SK-N-SH treated with all-trans-retinoic acid at 6 μM for 48 hours (cell line): ENCODE results near the gene FAM229B.

Source experiments
- ARNTL ChIP-seq: fragments of 450-650 bp; formaldehyde crosslinking; IDR thresholded peaks from 2 replicates; pipeline ENCODE4 v1.5.0; 2020; ENCODE audit warnings: low read depth, mild to moderate bottlenecking, moderate library complexity, borderline replicate concordance
- BACH2 ChIP-seq: fragments of 250-450 bp; sonication (Bioruptor Pico); IDR thresholded peaks from 2 replicates; pipeline ENCODE4 v1.9.0; 2021; ENCODE audit warnings: mild to moderate bottlenecking, borderline replicate concordance
- ISL1 ChIP-seq: fragments of 250-450 bp; sonication (Bioruptor Pico); IDR thresholded peaks from 2 replicates; pipeline ENCODE4 v2.1.2; 2022; ENCODE audit warnings: mild to moderate bottlenecking, moderate library complexity
- OSR1 ChIP-seq: fragments of 250-450 bp; sonication (Bioruptor Pico); IDR thresholded peaks from 2 replicates; pipeline ENCODE4 v1.8.0; 2022; ENCODE audit warnings: moderate library complexity, mild to moderate bottlenecking, inconsistent platforms
- RARB ChIP-seq: fragments of 250-450 bp; sonication (Bioruptor Pico); IDR thresholded peaks from 2 replicates; pipeline ENCODE4 v1.8.0; 2021; ENCODE audit warnings: mild to moderate bottlenecking, moderate library complexity
- TCF4 ChIP-seq: fragments of 250-450 bp; sonication (Bioruptor Pico); IDR thresholded peaks from 2 replicates; pipeline ENCODE4 v1.8.0; 2021; ENCODE audit warnings: mild to moderate bottlenecking, moderate library complexity, borderline replicate concordance
- TOX ChIP-seq: fragments of 250-450 bp; sonication (Bioruptor Pico); IDR thresholded peaks from 2 replicates; pipeline ENCODE4 v1.8.0; 2021; ENCODE audit warnings: mild to moderate bottlenecking, moderate library complexity, borderline replicate concordance
- ZC3H10 ChIP-seq: fragments of 250-450 bp; sonication (Bioruptor Pico); IDR thresholded peaks from 2 replicates; pipeline ENCODE4 v1.5.1; 2021; ENCODE audit warnings: mild to moderate bottlenecking, moderate library complexity
- ZFP3 ChIP-seq: fragments of 250-450 bp; sonication (Bioruptor Pico); IDR thresholded peaks from 2 replicates; pipeline ENCODE4 v1.5.0; 2020; ENCODE audit warnings: mild to moderate bottlenecking, moderate library complexity
- ZFP30 ChIP-seq: fragments of 450-650 bp; formaldehyde crosslinking; IDR thresholded peaks from 2 replicates; pipeline ENCODE4 v1.5.0; 2022; ENCODE audit warnings: mild to moderate bottlenecking, moderate library complexity
- TF ChIP-seq, protein P1 (sequence below): fragments of 250-450 bp; sonication (Bioruptor Pico); IDR thresholded peaks from 2 replicates; pipeline ENCODE4 v1.8.0; 2020; ENCODE audit warnings: mild to moderate bottlenecking, moderate library complexity, borderline replicate concordance
- TF ChIP-seq, protein P2 (sequence below): fragments of 250-450 bp; sonication (Bioruptor Pico); IDR thresholded peaks from 2 replicates; pipeline ENCODE4 v1.8.0; 2021; ENCODE audit warnings: low read depth, mild to moderate bottlenecking, moderate library complexity, borderline replicate concordance
- TF ChIP-seq, protein P3 (sequence below): fragments of 250-450 bp; sonication (Bioruptor Pico); IDR thresholded peaks from 2 replicates; pipeline ENCODE4 v1.5.1; 2021; ENCODE audit warnings: mild to moderate bottlenecking, moderate library complexity

DNA sequence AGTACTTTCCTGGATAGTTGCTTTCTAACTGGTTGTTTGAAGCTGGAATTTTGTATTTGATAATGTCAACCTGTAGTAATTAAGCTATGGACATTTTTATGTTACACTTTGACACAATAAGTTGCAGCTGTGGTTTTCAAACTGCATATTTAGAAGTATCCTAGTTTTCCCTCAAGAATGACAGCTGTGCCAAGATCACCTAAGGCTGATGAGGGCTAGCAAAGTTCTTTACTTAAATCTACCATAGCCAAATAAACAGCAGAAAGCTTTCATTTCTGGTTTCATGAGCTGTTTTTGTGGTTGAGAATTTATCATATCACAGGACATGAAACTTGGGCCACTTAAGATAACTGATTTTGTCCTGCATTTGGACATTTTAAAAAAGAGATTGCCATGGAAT lies 30.6 kb downstream of the FAM229B start:
- no peak for TF ChIP-seq ZFP3 (CRISPR knock-in tag)
- no peak for TF ChIP-seq TOX (CRISPR knock-in tag)
- TF ChIP-seq ARNTL (CRISPR knock-in tag) = no peak
- TF ChIP-seq ZC3H10 (CRISPR knock-in tag) = no peak
- no peak for TF ChIP-seq OSR1
- TF ChIP-seq ISL1 (CRISPR knock-in tag) = no peak
- TF ChIP-seq TCF4 (CRISPR knock-in tag) = no peak
- TF ChIP-seq, protein P1, sequence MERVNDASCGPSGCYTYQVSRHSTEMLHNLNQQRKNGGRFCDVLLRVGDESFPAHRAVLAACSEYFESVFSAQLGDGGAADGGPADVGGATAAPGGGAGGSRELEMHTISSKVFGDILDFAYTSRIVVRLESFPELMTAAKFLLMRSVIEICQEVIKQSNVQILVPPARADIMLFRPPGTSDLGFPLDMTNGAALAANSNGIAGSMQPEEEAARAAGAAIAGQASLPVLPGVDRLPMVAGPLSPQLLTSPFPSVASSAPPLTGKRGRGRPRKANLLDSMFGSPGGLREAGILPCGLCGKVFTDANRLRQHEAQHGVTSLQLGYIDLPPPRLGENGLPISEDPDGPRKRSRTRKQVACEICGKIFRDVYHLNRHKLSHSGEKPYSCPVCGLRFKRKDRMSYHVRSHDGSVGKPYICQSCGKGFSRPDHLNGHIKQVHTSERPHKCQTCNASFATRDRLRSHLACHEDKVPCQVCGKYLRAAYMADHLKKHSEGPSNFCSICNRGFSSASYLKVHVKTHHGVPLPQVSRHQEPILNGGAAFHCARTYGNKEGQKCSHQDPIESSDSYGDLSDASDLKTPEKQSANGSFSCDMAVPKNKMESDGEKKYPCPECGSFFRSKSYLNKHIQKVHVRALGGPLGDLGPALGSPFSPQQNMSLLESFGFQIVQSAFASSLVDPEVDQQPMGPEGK (CRISPR knock-in tag) = no peak
- TF ChIP-seq BACH2 (CRISPR knock-in tag) = no peak
- TF ChIP-seq, protein P2, sequence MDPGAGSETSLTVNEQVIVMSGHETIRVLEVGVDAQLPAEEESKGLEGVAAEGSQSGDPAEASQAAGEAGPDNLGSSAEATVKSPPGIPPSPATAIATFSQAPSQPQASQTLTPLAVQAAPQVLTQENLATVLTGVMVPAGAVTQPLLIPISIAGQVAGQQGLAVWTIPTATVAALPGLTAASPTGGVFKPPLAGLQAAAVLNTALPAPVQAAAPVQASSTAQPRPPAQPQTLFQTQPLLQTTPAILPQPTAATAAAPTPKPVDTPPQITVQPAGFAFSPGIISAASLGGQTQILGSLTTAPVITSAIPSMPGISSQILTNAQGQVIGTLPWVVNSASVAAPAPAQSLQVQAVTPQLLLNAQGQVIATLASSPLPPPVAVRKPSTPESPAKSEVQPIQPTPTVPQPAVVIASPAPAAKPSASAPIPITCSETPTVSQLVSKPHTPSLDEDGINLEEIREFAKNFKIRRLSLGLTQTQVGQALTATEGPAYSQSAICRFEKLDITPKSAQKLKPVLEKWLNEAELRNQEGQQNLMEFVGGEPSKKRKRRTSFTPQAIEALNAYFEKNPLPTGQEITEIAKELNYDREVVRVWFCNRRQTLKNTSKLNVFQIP = no peak
- TF ChIP-seq ZFP30 (CRISPR knock-in tag) = no peak
- no peak for TF ChIP-seq RARB (CRISPR knock-in tag)
- TF ChIP-seq, protein P3, sequence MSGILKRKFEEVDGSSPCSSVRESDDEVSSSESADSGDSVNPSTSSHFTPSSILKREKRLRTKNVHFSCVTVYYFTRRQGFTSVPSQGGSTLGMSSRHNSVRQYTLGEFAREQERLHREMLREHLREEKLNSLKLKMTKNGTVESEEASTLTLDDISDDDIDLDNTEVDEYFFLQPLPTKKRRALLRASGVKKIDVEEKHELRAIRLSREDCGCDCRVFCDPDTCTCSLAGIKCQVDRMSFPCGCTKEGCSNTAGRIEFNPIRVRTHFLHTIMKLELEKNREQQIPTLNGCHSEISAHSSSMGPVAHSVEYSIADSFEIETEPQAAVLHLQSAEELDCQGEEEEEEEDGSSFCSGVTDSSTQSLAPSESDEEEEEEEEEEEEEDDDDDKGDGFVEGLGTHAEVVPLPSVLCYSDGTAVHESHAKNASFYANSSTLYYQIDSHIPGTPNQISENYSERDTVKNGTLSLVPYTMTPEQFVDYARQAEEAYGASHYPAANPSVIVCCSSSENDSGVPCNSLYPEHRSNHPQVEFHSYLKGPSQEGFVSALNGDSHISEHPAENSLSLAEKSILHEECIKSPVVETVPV (CRISPR knock-in tag) = no peak
